Neuronal stem cell (in vitro differentiated cells): ENCODE results near the gene PPP1R1C.

Experiments
- DNase-seq: peaks from one replicate; pipeline ENCODE4 v3.0.0-alpha.2; 2013; ENCODE audit warnings: low spot score
- H2AFZ ChIP-seq: one replicate; pipeline ENCODE4 v1.6.1; 2013; ENCODE audit warnings: mild to moderate bottlenecking, low read length, inconsistent platforms
- H2AK5ac ChIP-seq: 2 replicates; pipeline ENCODE4 v1.6.1; 2013; ENCODE audit warnings: low read depth, mild to moderate bottlenecking, inconsistent platforms, low read length, moderate library complexity, mixed read lengths
- H2BK120ac ChIP-seq: 2 replicates; pipeline ENCODE4 v1.6.1; 2013; ENCODE audit warnings: low read depth, mild to moderate bottlenecking, inconsistent platforms, low read length, moderate library complexity, mixed read lengths
- H2BK12ac ChIP-seq: one replicate; pipeline ENCODE4 v1.6.1; 2013; ENCODE audit warnings: low read length, inconsistent platforms
- H2BK15ac ChIP-seq: 2 replicates; pipeline ENCODE4 v1.6.1; 2013; ENCODE audit warnings: mild to moderate bottlenecking, low read length, inconsistent platforms, mixed read lengths
- H2BK5ac ChIP-seq: one replicate; pipeline ENCODE4 v1.6.1; 2013; ENCODE audit warnings: inconsistent platforms, mild to moderate bottlenecking, low read length, moderate library complexity
- H3K14ac ChIP-seq: one replicate; pipeline ENCODE4 v1.6.1; 2013; ENCODE audit warnings: low read length, inconsistent platforms
- H3K18ac ChIP-seq: 2 replicates; pipeline ENCODE4 v1.6.1; 2013; ENCODE audit warnings: low read length, inconsistent platforms
- H3K23ac ChIP-seq: 2 replicates; pipeline ENCODE4 v1.6.1; 2013; ENCODE audit warnings: low read depth, mild to moderate bottlenecking, mixed read lengths, low read length, inconsistent platforms; ENCODE audit not compliant: poor library complexity
- H3K27ac ChIP-seq: replicated peaks from 3 replicates; pipeline ENCODE4 v1.5.1; 2013; ENCODE audit warnings: low read length, inconsistent platforms
- H3K27me3 ChIP-seq, 3 experiments: 2 replicates each; pipeline ENCODE4 v1.6.1; 2013; ENCODE audit warnings: low read length in 3 of 3, mild to moderate bottlenecking in 2 of 3, inconsistent platforms in 1 of 3, low read depth in 1 of 3, mixed read lengths in 1 of 3, moderate library complexity in 1 of 3; ENCODE audit not compliant: control insufficient read depth in 3 of 3, insufficient read depth in 3 of 3
- H3K36me3 ChIP-seq, 2 donors: replicated peaks in 1 of 2; 2 replicates each; pipeline ENCODE4 v1.6.1; 2013; ENCODE audit warnings: low read length in 2 of 2; ENCODE audit not compliant: control insufficient read depth in 2 of 2, insufficient read depth in 2 of 2
- H3K4ac ChIP-seq: 2 replicates; pipeline ENCODE4 v1.6.1; 2013; ENCODE audit warnings: inconsistent platforms, mild to moderate bottlenecking, low read length, moderate library complexity
- H3K4me1 ChIP-seq, 2 donors: 1 replicate in 1 of 2; 2 replicates in 1 of 2; pipeline ENCODE4 v1.6.1; 2013; ENCODE audit warnings: low read length in 2 of 2, low read depth in 1 of 2; ENCODE audit not compliant: control insufficient read depth in 2 of 2, insufficient read depth in 1 of 2
- H3K4me2 ChIP-seq: one replicate; pipeline ENCODE4 v1.6.1; 2013; ENCODE audit warnings: mild to moderate bottlenecking, low read length, inconsistent platforms; ENCODE audit not compliant: insufficient read depth, poor library complexity, severe bottlenecking
- H3K4me3 ChIP-seq, 2 donors: 2 replicates each; pipeline ENCODE4 v1.5.1; 2013; ENCODE audit warnings: low read length in 2 of 2, mild to moderate bottlenecking in 2 of 2, inconsistent platforms in 1 of 2, moderate library complexity in 1 of 2
- H3K79me1 ChIP-seq: one replicate; pipeline ENCODE4 v1.6.1; 2013; ENCODE audit warnings: low read depth, mild to moderate bottlenecking, inconsistent platforms, low read length, moderate library complexity
- H3K9ac ChIP-seq: one replicate; pipeline ENCODE4 v1.6.1; 2013; ENCODE audit warnings: mild to moderate bottlenecking, low read depth, low read length, inconsistent platforms; ENCODE audit not compliant: poor library complexity
- H3K9me3 ChIP-seq, 2 donors: replicated peaks in 1 of 2; 2 replicates each; pipeline versions ENCODE3 to v1.6.1; 2013; ENCODE audit warnings: low read length in 2 of 2, mild to moderate bottlenecking in 2 of 2, inconsistent platforms in 1 of 2, low read depth in 1 of 2, mixed read lengths in 1 of 2, moderate library complexity in 1 of 2; ENCODE audit not compliant: control insufficient read depth in 2 of 2, insufficient read depth in 1 of 2
- H4K8ac ChIP-seq: one replicate; pipeline ENCODE4 v1.6.1; 2013; ENCODE audit warnings: low read depth, mild to moderate bottlenecking, inconsistent platforms, low read length, moderate library complexity
- H4K91ac ChIP-seq: one replicate; pipeline ENCODE4 v1.6.1; 2013; ENCODE audit warnings: low read length, low read depth, mild to moderate bottlenecking, inconsistent platforms; ENCODE audit not compliant: poor library complexity
- WGBS, 2 donors: extraction: QIAGEN DNeasy Blood & Tissue Kit; methylation state at CpG; one replicate each; pipeline ENCODE4 v1.1.7; 2013; ENCODE audit warnings: missing lambda C conversion rate in 2 of 2, mixed read lengths in 1 of 2; ENCODE audit not compliant: insufficient read length in 2 of 2, insufficient replicate concordance in 1 of 2; ENCODE audit errors: extremely low coverage in 2 of 2; 5-methylcytosine and 5-hydroxymethylcytosine counted together

PPP1R1C gene

DNA sequence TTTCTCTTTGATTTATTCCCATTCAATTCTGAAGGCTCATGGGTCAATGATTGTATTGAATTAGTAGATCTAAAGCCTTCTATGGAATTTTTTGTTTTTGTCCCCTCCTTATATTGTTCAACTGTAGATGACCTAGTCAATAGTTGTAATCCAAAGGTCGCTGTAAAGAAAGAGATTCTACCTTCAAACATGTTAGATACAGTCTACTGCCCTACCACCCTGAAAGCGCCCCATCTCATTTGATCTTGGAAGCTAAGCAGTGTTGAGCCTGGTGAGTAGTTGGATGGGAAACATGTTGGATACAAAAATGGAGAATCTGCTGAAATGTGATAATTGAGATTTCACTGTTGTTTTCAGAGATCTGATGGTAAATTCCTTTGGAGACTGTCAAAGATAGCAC lies 63.0 kb downstream of the PPP1R1C start:
- Histone ChIP-seq H2BK15ac (no peak overlapping the region), H3K36me3 (no peaks in the 10 kb centered on the region), H3K4me2 (no peak overlapping the region), H3K79me1 (no peaks in the 10 kb centered on the region), H2BK12ac (no peak overlapping the region), H3K27ac (no peak overlapping the region), H3K27me3 (peaks cover 0 to 2% (median 0%) of the 10 kb centered on the region in 3 experiments), H2AFZ (no peak overlapping the region), H3K4me1 (no peaks in the 10 kb centered on the region), H3K4me3 (no peak overlapping the region), H3K18ac (no peak overlapping the region), H2AK5ac (no peak overlapping the region), H3K9ac (no peak overlapping the region), H3K9me3 (no peaks in the 10 kb centered on the region), H2BK120ac (no peak overlapping the region), H4K8ac (no peak overlapping the region), H3K14ac (no peak overlapping the region), H3K4ac (no peak overlapping the region), H2BK5ac (no peak overlapping the region), H4K91ac (no peak overlapping the region), H3K23ac (no peak overlapping the region)
- WGBS, 2 donors = no CpG with 5 or more reads among the region's 2 CpGs
- no peak for DNase-seq

DNA sequence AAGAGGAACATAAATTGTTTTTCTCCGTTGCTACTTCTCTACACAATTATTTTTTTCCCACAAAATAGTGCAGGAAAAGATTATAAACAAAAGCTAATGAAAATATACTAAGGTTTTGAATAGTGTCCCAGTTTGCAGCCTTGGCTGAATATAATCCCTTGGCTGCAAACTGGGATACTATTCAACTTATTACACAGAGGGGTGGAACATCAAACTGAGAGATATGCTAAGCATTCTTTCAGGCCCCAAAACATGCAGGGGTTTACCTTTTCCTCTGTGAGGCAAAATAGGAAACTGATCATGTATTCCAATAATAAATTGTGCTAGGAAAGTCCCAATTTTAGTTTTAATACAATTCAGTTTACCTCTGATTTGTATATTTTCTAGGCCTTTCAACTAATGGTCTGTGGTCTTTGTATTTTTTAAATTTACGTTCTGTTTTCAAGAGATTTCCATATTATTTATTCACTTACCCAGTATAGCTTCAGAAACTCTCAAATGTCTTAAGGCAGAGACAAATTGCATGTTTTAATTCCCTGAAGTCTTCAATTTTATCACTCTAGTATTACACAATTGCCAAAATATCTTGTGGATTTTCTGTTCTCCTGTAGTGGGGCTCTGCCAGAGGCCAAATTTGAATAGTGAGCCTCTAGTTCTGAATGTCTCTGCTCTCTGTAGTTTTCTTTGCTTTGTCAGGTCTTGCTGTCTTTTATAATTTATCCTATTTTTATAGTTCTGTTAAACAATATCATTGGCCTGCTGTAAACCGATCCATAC lies 63.9 kb downstream of the PPP1R1C start:
- no peaks in the 10 kb centered on the region for H3K27me3 ChIP-seq
- H2BK15ac ChIP-seq = no peak overlapping the region
- no peaks in the 10 kb centered on the region for H3K9me3 ChIP-seq
- H3K14ac ChIP-seq = no peak overlapping the region
- no peak overlapping the region for H2AK5ac ChIP-seq
- no peak overlapping the region for H3K23ac ChIP-seq
- no peaks in the 10 kb centered on the region for H3K79me1 ChIP-seq
- H3K27ac ChIP-seq = no peak overlapping the region
- no peak overlapping the region for H3K4ac ChIP-seq
- H3K4me2 ChIP-seq = no peak overlapping the region
- no peak overlapping the region for H4K91ac ChIP-seq
- no peak overlapping the region for H4K8ac ChIP-seq
- H2BK120ac ChIP-seq = no peak overlapping the region
- no peak for DNase-seq
- no peaks in the 10 kb centered on the region for H3K36me3 ChIP-seq
- no CpG with 5 or more reads among the region's 3 CpGs for WGBS, 2 donors
- H2BK12ac ChIP-seq = no peak overlapping the region
- no peak overlapping the region for H3K4me3 ChIP-seq
- H3K18ac ChIP-seq = no peak overlapping the region
- no peak overlapping the region for H3K9ac ChIP-seq
- no peak overlapping the region for H2BK5ac ChIP-seq
- H3K4me1 ChIP-seq = no peaks in the 10 kb centered on the region
- no peak overlapping the region for H2AFZ ChIP-seq

- H2BK120ac ChIP-seq = no peak overlapping the region
- H2AFZ ChIP-seq = no peak overlapping the region
- H3K4me2 ChIP-seq = no peak overlapping the region
Measured at GRCh38 chr2:182050333-182051135, 64.9 kb downstream of the PPP1R1C start.

DNA sequence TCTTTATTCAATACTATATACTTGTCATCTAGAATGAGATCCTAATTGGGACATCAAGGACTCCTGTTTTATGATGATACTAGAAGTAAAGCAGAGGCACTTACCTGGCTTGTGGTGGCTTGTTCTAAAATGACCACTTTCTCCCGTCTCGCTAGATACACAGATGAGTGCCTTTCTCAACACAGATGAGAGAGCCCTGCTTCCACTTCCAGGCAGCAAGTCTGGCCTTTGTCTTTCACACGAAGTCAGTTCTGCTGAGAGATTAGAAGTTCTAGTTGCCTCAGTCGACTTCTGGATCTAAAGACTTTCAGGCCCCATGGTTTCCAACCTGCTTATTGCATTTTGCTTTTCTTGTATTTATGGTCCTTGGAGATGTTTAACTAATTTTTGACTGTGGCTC lies 70.3 kb downstream of the PPP1R1C start:
- H2BK15ac ChIP-seq = no peak overlapping the region
- no peak overlapping the region for H3K23ac ChIP-seq
- no peaks in the 10 kb centered on the region for H3K36me3 ChIP-seq
- H2BK12ac ChIP-seq = no peak overlapping the region
- no peak overlapping the region for H2AK5ac ChIP-seq
- no peak overlapping the region for H2BK5ac ChIP-seq
- no peak for DNase-seq
- H3K4me1 ChIP-seq = no peaks in the 10 kb centered on the region
- H3K4me2 ChIP-seq = no peak overlapping the region
- H3K79me1 ChIP-seq = no peaks in the 10 kb centered on the region
- no peaks in the 10 kb centered on the region for H3K9me3 ChIP-seq
- H4K91ac ChIP-seq = no peak overlapping the region
- H3K4me3 ChIP-seq = no peak overlapping the region
- H3K27me3 ChIP-seq = peaks cover 0 to 5% (median 0%) of the 10 kb centered on the region in 3 experiments
- no peak overlapping the region for H3K18ac ChIP-seq
- H3K9ac ChIP-seq = no peak overlapping the region
- no CpG with 5 or more reads among the region's 4 CpGs for WGBS, 2 donors
- H2BK120ac ChIP-seq = no peak overlapping the region
- H2AFZ ChIP-seq = no peak overlapping the region
- H3K14ac ChIP-seq = no peak overlapping the region
- H3K27ac ChIP-seq = no peak overlapping the region
- H3K4ac ChIP-seq = no peak overlapping the region
- no peak overlapping the region for H4K8ac ChIP-seq

More at GRCh38 chr2:182050333-182051135, 64.9 kb downstream of the PPP1R1C start:
- Histone ChIP-seq H3K27me3 (no peaks in the 10 kb centered on the region), H2AK5ac (no peak overlapping the region), H3K14ac (no peak overlapping the region), H3K4me3 (no peak overlapping the region), H2BK15ac (no peak overlapping the region), H3K23ac (no peak overlapping the region), H3K4ac (no peak overlapping the region), H3K9me3 (no peaks in the 10 kb centered on the region), H3K79me1 (no peaks in the 10 kb centered on the region), H4K91ac (no peak overlapping the region), H2BK12ac (no peak overlapping the region), H3K27ac (no peak overlapping the region), H3K36me3 (no peaks in the 10 kb centered on the region), H3K18ac (no peak overlapping the region), H4K8ac (no peak overlapping the region), H3K4me1 (no peaks in the 10 kb centered on the region), H2BK5ac (no peak overlapping the region), H3K9ac (no peak overlapping the region)
- WGBS, 2 donors = no CpG with 5 or more reads among the region's 4 CpGs
- no peak for DNase-seq
